Tibial artery (tissue), 4 donors: ENCODE measurements around the gene ZBTB16.

Experiments used
- DNase-seq, 2 donors: peaks; one replicate each; pipeline ENCODE4 v3.0.0-alpha.2; 2019
- H3K27ac ChIP-seq, 2 donors: fragments of 200-600 bp; sonication (generic) in 1 of 2; 1 replicate in 1 of 2; 2 replicates in 1 of 2; pipeline ENCODE4 v1.5.1; 2018 to 2019; ENCODE audit warnings: mild to moderate bottlenecking in 1 of 2
- H3K27me3 ChIP-seq, 2 donors: fragments of 200-600 bp; sonication (generic) in 1 of 2; one replicate each; pipeline versions ENCODE4 v1.5.1 to v1.6.0; 2016 to 2019
- H3K36me3 ChIP-seq, 3 donors: fragments of 200-600 bp; sonication (generic) in 2 of 3; one replicate each; pipeline ENCODE4 v1.5.1; 2016 to 2019; ENCODE audit warnings: mild to moderate bottlenecking in 2 of 3
- H3K4me1 ChIP-seq, 4 donors: fragments of 200-600 bp; sonication (generic) in 2 of 4; 1 replicate in 3 of 4; 2 replicates in 1 of 4; pipeline ENCODE4 v1.5.1; 2016 to 2019
- H3K4me3 ChIP-seq, 2 donors: fragments of 200-600 bp; sonication (generic) in 1 of 2; 1 replicate in 1 of 2; 2 replicates in 1 of 2; pipeline ENCODE4 v1.5.1; 2018 to 2019; ENCODE audit warnings: mild to moderate bottlenecking in 2 of 2
- H3K9me3 ChIP-seq, 3 donors: fragments of 200-600 bp; sonication (generic) in 1 of 3; one replicate each; pipeline ENCODE4 v1.5.1; 2016 to 2019
- intact Hi-C: fragments of 100-400 bp; cut with DNase I; formaldehyde crosslinking; loops from one replicate; pipeline ENCODE4 v1.15.0; 2023; ENCODE audit warnings: low total_unique reads
- TF ChIP-seq, protein P1 (sequence below), 2 experiments: fragments of 200-600 bp in 1 of 2; fragments of 450-650 bp in 1 of 2; IDR thresholded peaks; one replicate each; pipeline ENCODE4 v1.5.1; 2017 to 2019; ENCODE audit warnings: antibody characterized with exemption in 2 of 2, mild to moderate bottlenecking in 1 of 2, moderate library complexity in 1 of 2

The ZBTB16 gene

DNA sequence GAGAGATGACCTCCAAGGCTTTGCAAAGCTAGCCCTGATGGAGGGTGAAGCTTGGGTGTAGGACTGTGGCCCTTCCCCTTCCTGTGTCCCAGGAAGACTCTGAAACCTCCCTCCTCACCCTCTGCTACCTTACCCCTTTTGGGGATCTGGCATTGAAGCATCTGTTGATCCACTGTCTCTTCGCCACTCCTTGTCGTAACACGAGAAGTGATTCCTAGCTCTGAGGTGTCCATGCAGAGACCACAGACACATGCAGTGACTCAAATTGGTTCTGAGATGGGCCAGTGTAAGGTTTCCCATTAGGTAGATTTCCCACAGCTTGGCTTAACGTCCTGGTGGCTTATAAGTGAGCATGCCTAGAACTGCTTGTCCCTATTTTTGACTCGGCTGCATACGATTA is 101.4 kb downstream of the ZBTB16 start:
- peaks cover 19 to 98% (median 94%) of the 10 kb centered on the region in 4 donors for H3K4me1 ChIP-seq
- TF ChIP-seq, protein P1, sequence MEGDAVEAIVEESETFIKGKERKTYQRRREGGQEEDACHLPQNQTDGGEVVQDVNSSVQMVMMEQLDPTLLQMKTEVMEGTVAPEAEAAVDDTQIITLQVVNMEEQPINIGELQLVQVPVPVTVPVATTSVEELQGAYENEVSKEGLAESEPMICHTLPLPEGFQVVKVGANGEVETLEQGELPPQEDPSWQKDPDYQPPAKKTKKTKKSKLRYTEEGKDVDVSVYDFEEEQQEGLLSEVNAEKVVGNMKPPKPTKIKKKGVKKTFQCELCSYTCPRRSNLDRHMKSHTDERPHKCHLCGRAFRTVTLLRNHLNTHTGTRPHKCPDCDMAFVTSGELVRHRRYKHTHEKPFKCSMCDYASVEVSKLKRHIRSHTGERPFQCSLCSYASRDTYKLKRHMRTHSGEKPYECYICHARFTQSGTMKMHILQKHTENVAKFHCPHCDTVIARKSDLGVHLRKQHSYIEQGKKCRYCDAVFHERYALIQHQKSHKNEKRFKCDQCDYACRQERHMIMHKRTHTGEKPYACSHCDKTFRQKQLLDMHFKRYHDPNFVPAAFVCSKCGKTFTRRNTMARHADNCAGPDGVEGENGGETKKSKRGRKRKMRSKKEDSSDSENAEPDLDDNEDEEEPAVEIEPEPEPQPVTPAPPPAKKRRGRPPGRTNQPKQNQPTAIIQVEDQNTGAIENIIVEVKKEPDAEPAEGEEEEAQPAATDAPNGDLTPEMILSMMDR (IDR thresholded peaks at IDR 0.05): no peak

DNA sequence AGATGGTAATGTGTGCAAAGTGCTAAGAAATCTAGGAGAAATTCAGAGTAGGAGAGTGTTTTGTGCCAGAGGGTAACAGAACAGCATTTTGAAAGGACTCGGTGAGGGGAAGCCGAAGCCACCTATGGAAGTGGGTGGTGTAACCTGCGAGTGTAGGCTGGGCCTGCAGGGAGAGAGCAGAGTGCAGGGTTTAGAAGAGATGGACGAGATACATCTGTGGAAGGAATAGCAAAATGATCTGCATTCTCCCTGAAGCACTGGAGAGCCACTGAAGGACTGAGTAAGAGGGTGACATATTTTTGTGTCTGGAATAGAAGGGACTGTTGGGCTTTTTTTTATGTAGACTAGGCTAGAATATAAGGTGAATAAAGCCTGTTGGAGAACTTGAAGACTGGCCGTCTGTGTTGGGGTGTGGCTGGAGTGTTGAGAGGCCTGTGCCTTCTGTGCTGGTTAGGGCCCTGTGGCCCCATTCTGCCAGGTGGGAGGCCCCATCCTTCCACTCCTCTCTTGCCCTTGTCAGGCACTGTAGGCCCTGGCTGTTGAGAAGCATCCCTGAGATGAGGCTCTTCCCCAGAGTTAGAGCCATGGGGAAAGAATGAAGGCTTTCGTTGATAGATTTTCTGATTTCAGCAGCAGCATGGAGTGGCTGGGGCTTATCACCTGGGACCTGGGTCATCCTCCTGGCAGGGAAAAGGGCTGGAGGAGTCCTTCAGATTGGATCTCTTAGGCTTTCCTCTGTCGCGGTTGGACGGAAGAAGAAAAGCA is 102.2 kb downstream of the ZBTB16 start:
- peak overlapping the region; percentile 94 to 95 for H3K27ac ChIP-seq
- H3K36me3 ChIP-seq: peaks cover 26 to 35% (median 26%) of the 10 kb centered on the region in 3 donors
- no peak for DNase-seq
- no peaks in the 10 kb centered on the region for H3K9me3 ChIP-seq
- H3K27me3 ChIP-seq: no peaks in the 10 kb centered on the region
- H3K4me1 ChIP-seq: peaks cover 14 to 98% (median 94%) of the 10 kb centered on the region in 4 donors
- intact Hi-C loops: loop anchor here (2.0 to 10.0 kb wide), 2 partner anchors 17 to 143 kb away; no protein-coding TSS in a partner anchor
- peak overlapping the region in 1 of 2 donors; percentile 34 for H3K4me3 ChIP-seq
- TF ChIP-seq, protein P1 (IDR thresholded peaks at IDR 0.05): no peak

More for the DNA sequence above, 101.4 kb downstream of the ZBTB16 start:
- Histone ChIP-seq H3K27ac (peak overlapping the region; percentile 94 to 95), H3K4me3 (peak overlapping the region; percentile 34), H3K27me3 (no peaks in the 10 kb centered on the region), H3K36me3 (peaks cover 34 to 43% (median 34%) of the 10 kb centered on the region in 3 donors), H3K9me3 (no peaks in the 10 kb centered on the region)
- intact Hi-C loops: loop anchor here (10.0 kb wide), 1 partner anchor 144 kb away; no protein-coding TSS in a partner anchor
- no peak for DNase-seq

DNA sequence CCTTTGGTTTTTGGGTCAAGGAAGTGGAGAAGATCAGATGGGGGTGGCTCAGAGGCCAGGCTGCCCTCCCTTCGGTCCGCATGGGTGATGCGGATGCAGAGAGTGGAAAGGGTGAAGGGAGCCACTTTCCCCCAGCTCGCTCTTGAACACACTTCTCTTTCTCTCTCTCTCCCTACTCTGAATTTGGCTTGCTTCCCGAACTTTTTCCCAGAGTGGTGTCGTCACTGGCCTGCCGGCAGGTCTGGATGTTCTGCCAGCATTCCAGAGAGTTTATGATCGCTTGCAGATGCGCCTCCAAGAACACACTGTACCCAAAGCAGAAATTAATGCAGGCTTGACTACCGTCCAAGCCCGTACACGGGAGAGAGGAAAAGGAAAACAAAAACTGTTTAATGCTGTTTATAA is 103.2 kb downstream of the ZBTB16 start:
- H3K9me3 ChIP-seq: no peaks in the 10 kb centered on the region
- intact Hi-C loops: loop anchor here (2.0 to 10.0 kb wide), 2 partner anchors 16 to 142 kb away; no protein-coding TSS in a partner anchor
- peaks cover 16 to 27% (median 16%) of the 10 kb centered on the region in 3 donors for H3K36me3 ChIP-seq
- H3K4me3 ChIP-seq: peak overlapping the region in 1 of 2 donors; percentile 16
- TF ChIP-seq, protein P1 (IDR thresholded peaks at IDR 0.05): no peak
- DNase-seq: peak; percentile 95 to 97
- peak overlapping the region; percentile 94 to 95 for H3K27ac ChIP-seq
- H3K27me3 ChIP-seq: no peaks in the 10 kb centered on the region
- H3K4me1 ChIP-seq: peaks cover 14 to 97% (median 91%) of the 10 kb centered on the region in 4 donors

DNA sequence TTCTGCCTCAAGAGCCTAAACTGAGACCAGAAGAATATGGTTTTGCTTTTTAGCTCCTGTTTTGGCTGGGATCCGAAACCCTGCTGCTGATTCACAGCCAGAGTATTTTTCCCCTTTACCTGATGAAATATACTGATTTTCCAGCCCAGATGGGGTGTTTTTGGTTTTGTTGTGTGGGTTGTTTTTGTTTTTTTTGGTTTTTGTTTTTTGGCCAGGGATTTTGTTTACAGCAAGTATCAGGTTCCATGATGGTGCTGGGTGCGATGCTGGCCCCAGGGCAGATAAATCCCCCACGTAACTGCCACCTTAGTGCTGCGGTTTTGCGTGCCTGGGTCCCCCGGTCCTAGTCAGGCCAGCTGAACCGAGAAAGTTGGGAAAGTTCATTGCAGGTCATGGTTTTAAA is 103.7 kb downstream of the ZBTB16 start:
- intact Hi-C loops: loop anchor here (2.0 to 10.0 kb wide), 2 partner anchors 16 to 142 kb away; no protein-coding TSS in a partner anchor
- Histone ChIP-seq H3K9me3 (no peaks in the 10 kb centered on the region), H3K36me3 (peaks cover 10 to 27% (median 11%) of the 10 kb centered on the region in 3 donors), H3K4me1 (peaks cover 14 to 97% (median 91%) of the 10 kb centered on the region in 4 donors), H3K4me3 (peak overlapping the region in 1 of 2 donors; percentile 23), H3K27ac (peak overlapping the region; percentile 94 to 95), H3K27me3 (no peaks in the 10 kb centered on the region)
- peak in 1 of 2 donors; percentile 72 for DNase-seq
- TF ChIP-seq, protein P1 (IDR thresholded peaks at IDR 0.05): no peak

DNA sequence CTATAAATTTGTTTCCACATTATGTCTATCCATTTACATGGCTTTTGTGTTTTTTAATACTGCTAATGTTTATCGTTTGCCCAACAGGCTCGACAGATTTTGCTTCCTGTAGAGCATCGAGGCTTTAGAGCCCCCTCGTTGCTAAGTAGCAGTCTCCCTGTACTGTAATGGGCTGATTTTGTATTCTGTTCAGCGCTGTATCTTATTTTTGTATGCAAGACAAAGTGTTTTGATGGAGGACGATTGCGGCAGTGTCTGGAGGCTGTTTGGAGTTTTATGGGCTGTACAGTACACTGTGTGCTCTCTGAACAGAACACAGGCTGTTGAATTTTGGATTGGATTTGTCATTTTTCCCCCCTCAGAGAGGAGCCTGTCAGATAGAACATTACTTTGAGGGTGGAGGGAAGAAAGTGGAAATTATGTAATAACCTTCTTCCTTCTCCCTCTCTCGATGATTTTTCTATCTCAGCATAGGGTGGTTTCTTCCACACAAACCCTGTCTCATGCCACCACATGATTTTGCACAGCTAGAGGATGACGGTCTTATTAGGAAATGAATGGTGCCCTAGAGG is 104.4 kb downstream of the ZBTB16 start:
- intact Hi-C loops: loop anchor here (2.0 to 10.0 kb wide), 2 partner anchors 15 to 141 kb away; no protein-coding TSS in a partner anchor
- TF ChIP-seq, protein P1 (IDR thresholded peaks at IDR 0.05): no peak
- DNase-seq: peak; percentile 81 to 82

More for the DNA sequence above, 104.4 kb downstream of the ZBTB16 start:
- Histone ChIP-seq H3K4me3 (peak overlapping the region in 1 of 2 donors; percentile 23), H3K4me1 (peaks cover 19 to 97% (median 91%) of the 10 kb centered on the region in 4 donors), H3K27ac (peak overlapping the region; percentile 94 to 95), H3K27me3 (no peaks in the 10 kb centered on the region), H3K36me3 (peaks cover 4 to 24% (median 9%) of the 10 kb centered on the region in 3 donors), H3K9me3 (no peaks in the 10 kb centered on the region)
